Choroid plexus epithelial cell (primary cell): Measurements from ENCODE around the gene VPS51.
A peak's percentile ranks its signal among the peaks of the same experiment; 100 is the strongest.
"Not testable (repeated sequence)": the region's sequence is repeated elsewhere in the genome, so short reads cannot be mapped to it uniquely, and the experiment has no call there.

Experiments
- DNase-seq: peaks from one replicate; pipeline ENCODE4 v3.0.0-alpha.2; 2010; ENCODE audit warnings: low read depth
- H3K4me3 ChIP-seq: 2 replicates; pipeline ENCODE4 v1.5.1; 2011; ENCODE audit warnings: low read depth, mild to moderate bottlenecking, control low read depth, low read length, moderate library complexity
- TF ChIP-seq, protein P1 (sequence below): conservative IDR thresholded peaks from 2 replicates; pipeline ENCODE4 v1.5.1; 2011; ENCODE audit warnings: low read depth, mild to moderate bottlenecking, control low read depth, inconsistent platforms, low read length, moderate library complexity

VPS51 gene

DNA sequence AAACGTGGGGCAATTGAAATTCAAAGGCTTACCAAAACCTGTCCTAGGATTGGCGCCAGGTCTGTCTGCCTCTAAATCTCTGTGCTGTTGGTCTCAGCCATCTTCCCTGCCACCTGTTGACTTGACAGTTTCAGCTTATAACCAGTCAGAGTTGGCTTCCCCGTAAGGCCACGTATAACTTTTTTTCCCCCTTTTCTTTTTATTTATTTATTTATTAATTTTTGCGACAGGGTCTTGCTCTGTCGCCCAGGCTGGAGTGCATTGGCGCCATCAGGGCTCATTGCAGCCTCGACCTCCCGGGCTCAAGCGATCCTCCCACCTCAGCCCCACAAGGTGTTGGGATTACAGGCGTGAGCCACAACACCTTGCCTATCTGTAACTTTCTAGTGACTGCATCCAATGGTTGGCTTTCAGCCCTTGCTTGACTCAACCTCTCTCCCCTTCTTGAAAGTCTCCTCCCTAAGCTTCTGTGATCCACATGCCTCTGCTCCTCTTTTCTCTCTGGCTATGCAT lies 39.7 kb downstream of the VPS51 start:
- no peak for DNase-seq
- TF ChIP-seq, protein P1, sequence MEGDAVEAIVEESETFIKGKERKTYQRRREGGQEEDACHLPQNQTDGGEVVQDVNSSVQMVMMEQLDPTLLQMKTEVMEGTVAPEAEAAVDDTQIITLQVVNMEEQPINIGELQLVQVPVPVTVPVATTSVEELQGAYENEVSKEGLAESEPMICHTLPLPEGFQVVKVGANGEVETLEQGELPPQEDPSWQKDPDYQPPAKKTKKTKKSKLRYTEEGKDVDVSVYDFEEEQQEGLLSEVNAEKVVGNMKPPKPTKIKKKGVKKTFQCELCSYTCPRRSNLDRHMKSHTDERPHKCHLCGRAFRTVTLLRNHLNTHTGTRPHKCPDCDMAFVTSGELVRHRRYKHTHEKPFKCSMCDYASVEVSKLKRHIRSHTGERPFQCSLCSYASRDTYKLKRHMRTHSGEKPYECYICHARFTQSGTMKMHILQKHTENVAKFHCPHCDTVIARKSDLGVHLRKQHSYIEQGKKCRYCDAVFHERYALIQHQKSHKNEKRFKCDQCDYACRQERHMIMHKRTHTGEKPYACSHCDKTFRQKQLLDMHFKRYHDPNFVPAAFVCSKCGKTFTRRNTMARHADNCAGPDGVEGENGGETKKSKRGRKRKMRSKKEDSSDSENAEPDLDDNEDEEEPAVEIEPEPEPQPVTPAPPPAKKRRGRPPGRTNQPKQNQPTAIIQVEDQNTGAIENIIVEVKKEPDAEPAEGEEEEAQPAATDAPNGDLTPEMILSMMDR: no peak
- peak overlapping the region; percentile 93 for H3K4me3 ChIP-seq

DNA sequence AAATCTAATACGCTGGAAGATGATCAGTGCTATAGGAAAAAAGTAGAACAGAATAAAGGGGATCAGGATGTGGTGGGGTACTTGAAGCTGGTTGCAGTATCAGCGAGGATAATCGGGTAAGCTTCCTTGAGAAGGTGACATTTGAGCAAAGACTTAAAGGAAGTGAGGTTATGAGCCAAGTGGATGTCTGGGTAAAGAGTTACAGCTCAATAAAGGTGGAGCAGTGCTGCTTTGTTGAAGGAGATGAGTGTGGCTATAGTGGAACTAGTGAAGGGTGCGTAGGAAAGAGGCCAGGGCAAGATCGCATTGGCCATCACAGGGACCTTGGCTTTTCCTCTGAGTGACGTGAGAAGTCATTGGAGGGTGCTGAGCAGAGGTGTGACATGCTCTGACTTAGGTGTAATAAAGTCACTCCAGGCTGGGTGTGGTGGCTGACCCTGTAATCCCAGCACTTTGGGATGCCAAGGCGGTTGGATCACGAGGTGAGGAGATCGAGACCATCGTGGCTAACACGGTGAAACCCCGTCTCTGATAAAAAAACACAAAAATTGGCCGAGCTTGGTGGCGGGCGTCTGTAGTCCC lies 40.6 kb downstream of the VPS51 start:
- no peak for DNase-seq
- no peak overlapping the region for H3K4me3 ChIP-seq
- TF ChIP-seq, protein P1: no peak

DNA sequence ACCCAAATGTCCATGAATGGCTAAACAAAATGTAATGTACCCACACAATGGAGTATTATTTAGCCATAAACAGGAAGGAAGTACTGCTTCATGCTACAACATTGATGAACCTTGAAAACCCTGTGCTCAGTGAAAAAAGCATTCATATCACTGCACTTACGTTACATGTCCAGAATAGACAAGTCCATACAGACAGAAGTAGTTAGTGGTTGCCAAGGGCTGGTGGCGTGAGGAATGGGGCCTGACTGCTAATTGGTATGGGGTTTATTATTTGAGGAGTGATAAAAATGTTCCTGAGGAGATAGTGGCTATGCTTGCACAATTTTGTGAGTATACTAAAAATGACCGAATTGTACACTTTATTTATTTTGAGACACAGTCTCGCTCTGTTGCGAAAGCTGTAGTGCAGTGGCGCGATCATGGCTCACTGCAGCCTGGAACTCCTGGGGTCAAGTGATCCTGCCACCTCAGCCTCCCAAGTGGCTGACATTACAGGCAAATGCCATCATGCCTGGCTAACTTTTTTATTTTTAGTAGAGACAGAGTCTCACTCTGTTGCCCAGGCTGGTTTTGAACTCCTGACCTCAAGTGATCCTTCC lies 46.0 kb downstream of the VPS51 start:
- DNase-seq: no peak
- H3K4me3 ChIP-seq: no peak overlapping the region
- TF ChIP-seq, protein P1: no peak

DNA sequence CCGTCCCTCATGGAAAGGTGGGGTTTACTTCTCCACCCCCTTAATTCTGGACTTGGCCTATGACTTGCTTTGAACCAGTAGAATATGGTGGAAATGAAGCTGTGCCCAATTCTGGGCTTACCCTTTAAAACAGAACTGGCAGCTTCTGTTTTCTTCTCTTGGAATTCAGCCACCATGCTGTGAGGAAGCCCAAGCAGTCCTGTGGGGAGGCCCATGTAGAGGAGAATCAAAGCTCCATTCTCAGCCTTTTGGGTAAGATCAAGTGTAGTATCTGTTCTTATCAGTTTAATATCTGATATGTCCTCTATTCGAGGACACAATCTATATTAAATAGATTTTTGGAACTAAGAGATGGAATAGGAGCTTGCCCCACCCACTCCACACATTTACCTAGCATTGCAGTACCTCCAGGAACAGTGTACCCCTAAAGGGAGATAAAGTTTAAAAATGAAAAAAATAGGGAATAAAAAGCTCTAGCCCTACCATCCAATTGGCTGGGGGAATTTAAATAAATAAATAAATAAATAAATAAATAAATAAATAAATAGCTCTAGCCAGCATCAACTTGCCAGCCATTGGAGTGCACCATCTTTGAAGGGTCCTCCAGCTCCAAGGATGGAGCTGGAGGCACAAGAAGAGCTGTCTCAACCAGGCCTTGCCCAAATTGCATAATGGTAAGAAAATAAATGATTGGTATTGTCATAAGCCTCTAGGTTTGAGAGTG lies 51.5 kb downstream of the VPS51 start:
- H3K4me3 ChIP-seq: no peak overlapping the region
- no peak for DNase-seq
- TF ChIP-seq, protein P1: no peak

DNA sequence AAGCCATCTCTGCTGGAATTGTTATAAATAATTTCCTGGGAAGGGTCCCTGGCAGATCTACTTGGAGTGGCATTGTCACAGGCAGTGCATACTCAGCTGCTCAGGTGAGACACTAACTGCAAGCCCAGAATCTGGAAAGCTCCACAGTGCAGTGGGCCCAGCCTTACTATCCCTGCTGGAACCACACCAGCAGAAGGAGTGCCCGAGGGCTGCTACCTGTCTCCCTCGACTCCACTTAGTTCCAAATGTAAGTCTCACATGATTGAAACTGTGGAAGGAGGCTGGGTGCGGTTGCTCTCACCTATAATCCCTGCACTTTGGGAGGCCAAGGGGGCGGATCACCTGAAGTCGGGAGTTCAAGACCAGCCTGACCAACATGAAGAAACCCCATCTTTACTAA lies 52.6 kb downstream of the VPS51 start:
- no peak for DNase-seq
- no peak overlapping the region for H3K4me3 ChIP-seq
- TF ChIP-seq, protein P1: no peak

DNA sequence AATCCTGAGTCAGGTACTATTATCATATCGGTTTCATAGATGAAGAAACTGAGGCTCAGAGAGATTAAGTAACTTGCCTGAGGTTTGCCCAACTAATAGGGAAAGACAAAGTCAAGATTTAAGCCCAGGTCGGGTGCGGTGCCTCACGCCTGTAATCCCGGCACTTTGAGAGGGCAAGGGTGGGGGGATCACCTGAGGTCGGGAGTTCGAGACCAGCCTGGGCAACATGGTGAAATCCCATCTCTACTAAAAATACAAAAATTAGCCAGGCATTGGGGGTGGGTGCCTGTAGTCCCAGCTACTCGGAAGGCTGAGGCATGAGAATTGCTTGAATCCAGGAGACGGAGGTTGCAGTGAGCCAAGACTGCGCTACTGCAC lies 54.1 kb downstream of the VPS51 start:
- not testable (repeated sequence) for H3K4me3 ChIP-seq, DNase-seq

DNA sequence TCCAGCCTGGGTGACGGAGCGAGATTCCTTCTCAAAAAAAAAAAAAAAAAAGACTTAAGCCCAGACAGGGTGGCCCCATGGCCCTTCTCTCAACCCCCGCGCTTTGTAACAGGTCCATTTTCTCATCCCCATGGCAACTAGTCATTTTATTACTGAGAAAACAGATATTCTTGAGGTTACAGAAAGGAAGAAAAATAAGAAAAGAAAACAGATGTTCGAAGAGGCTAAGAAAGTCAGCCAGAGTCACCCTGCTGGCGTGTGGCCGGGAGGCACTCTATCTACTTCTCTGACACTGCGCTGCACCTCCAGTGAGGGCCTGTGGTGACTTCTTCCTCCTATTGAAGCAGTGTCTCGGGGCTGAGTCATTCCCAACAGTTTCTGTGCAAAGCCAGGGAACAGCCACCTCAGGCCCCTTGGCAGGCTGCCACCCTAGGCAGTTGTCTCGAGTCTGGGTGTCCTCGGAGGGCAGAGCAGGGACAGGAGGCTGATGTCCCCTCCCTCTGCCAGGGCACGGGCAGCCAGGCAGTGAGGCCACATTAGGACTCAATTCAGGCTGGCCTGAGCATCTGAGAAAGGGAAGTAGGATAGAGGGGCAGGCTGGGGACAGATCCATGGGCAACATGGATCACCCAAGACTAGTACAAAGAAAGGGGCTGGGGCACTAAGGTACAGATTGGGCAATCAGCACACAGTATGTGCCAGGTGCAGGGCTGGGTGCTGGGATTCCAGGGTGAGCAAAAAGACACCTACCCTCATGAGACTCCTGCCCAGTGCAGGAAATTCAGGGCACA lies 54.7 kb downstream of the VPS51 start:
- TF ChIP-seq, protein P1: peak; percentile 5
- DNase-seq: peak; percentile 73
- no peak overlapping the region for H3K4me3 ChIP-seq
